COLO829 (cell line): Measurements from ENCODE around the gene KCNK13.
"Not testable (repeated sequence)": the region's sequence is repeated elsewhere in the genome, so short reads cannot be mapped to it uniquely, and the experiment has no call there.

Experiments used
- DNase-seq: peaks from one replicate; pipeline ENCODE4 v3.0.0; 2012; ENCODE audit warnings: low spot score

KCNK13 gene

DNA sequence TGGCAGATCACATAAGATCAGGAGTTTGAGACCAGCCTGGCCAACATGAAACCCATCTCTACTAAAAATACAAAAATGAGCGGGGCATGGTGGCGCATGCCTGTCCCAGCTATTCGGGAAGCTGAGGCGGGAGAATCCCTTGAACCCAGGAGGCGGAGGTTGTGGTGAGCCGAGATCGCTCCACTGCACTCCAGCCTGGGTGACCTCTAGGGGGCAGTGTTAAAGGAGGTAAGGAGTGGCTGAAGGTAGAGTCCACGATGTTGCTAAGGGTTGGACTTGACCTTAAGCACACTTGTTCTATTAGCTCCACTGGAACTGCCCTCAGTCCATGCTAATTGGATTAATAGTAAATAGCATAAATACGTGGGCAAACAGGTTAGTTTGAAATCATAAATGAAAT, 132.1 kb downstream of the KCNK13 start:
- no peak for DNase-seq

DNA sequence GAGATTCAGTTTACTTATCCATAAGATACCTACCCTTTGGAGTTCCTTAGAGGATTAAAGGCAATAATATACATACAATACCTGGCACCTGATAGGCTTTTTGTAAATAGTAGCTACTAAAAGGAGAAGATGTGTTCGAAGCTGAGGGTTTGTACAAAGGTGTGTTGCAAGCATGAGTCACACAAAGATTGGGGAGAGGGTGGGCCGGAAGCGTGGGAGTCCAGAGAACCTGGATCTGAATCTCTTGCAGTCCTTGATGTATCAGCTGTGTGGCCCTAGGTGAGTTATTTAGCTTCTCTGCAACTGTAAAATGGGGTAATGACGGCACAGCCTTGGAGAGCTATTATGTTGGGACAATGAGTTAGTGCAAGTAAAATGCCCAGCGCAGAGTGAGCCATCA, 132.9 kb downstream of the KCNK13 start:
- DNase-seq = no peak

DNA sequence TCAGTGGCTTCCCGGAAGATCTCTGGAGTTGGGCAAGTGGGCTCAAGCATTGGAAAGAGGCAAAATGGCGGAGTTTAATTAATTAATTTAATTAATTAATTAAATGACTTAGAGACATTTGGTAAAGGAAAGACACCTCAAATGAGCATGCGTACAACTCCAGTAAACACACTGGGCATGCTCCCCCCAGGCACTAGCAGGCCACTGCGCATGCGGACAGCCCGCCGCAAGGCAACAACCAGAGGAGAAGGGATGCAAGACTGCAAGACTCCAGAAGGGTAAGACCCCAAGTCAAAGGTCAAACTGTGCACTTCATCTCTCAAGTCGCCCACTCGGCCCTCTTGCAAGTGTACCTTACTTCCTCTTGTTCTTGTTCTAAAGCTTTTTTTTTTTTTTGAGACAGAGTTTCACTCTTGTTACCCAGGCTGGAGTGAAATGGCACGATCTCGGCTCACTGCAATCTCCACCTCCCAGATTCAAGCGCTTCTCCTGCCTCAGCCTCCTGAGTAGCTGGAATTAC, 136.8 kb downstream of the KCNK13 start:
- DNase-seq = no peak

DNA sequence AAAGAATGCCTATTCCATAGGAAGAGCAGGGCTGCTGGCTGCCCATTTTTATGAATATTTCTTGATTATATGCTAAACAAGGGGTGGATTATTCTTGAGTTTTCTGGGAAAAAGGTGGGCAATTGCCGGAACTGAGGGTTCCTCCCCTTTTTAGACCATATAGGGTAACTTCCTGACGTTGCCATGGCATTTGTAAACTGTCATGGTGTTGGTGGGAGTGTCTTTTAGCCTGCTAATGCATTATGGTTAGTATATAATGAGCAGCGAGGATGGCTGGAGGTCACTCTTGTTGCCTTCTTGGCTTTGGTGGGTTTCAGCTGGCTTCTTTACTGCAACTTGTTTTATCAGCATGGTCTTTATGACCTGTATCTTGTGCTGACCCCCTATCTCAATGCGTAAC, 138.8 kb downstream of the KCNK13 start:
- not testable (repeated sequence) for DNase-seq

DNA sequence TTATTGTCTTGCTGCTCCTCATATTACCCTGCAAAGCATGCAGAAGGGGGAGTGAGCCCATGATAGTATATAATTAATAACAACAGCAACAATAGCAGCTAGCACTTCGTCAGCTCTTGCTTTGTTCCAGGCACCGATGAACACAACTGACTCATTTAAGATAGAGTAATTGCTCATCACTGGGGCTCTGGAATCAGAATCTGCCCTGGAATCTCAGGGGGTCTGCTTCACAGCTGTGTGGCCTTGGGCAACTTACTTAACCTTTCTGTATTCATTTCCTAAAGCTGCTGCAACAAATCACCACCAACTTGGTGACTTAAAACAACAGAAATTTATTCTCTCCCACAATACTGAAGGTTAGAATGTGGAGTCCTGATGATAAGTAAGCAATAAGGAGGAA, 139.6 kb downstream of the KCNK13 start:
- no peak for DNase-seq

DNA sequence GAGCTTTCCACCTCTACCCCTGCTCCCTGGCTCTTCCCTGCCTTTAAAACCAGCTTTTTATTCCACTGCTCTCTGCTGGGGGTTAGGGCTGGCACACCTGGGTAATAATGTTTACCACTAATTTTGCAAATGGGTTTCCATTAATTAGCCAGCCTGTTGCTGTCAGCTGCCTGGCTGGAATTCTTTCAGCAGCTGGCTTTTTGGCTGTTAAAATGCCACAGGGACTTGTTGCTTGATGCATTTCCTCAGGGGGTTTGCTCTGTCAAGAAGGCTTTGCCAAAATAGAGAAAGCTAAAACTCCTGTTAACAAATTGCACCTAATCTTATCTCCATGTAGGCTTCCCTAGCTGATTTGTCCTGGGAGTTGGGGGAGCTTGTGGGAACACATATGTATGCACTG, 142.7 kb downstream of the KCNK13 start:
- no peak for DNase-seq

DNA sequence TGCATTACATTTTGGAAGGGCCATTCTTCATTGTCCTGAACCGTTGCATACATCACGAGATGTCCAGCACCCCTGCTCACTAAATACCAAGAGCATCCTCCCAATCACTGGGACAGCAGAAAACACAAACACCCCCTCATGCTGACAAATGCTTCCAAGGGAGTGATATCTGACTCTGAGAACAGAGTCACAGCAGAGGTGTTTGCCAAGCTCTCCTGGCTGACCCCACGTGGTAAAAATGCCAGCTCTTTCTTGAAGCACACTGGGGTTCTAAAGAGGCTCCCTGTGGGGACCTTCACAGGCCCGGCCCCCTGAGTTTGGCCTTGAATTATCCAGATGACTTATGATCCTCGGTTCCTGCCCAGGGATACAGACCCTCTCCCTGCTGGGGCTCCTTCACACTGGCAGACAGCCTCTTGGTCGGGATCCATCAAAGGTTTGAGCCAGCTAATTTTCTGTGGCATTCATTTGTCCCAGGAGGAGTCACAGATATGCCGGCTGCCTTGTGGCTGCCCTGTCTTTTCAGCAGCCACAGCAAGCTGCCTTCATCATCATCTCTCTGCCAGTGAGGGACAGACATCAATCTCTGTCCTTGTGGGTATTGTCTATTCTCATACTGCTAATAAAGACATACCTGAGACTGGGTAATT, 151.4 kb downstream of the KCNK13 start:
- no peak for DNase-seq

DNA sequence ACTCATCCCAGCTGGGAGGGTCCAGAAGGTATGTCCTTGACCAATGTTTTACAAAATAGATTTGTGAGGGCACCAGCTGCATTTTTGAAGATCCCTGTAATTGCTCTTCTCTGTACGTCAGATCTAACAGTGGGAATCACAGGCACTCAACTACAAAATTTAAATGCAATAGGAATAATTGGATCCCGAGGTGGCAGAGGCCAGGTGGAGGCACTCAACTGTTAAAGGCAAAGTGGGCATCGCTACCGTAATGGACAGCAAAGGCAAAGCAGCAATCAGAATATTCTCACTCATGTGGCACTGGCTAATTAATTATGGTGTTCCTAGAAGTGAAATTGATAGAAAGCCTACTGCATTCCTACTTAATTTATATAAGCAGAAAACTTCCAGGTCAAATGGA, 166.7 kb downstream of the KCNK13 start:
- DNase-seq = no peak

DNA sequence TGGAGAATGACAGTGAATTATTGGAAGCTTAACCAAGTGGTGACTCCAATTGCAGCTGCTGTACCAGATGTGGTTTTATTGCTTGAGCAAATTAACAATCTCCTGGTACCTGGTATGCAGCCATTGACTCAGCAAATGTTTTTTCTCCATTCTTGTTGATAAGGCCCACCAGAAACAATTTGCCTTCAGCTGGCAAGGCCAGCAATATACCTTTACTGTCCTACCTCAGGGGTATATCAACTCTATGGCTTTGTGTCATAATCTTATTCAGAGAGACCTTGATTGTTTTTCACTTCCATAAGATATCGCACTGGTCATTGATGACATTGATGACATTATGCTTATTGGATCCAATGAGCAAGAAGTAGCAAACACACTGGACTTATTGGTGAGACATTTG, 168.1 kb downstream of the KCNK13 start:
- not testable (repeated sequence) for DNase-seq
